ENCODE data around the gene PSMA6. TPM values are rescaled to one million over a fixed set of nuclear protein-coding genes. Genes with fewer than 3 reads are reported as not detected.

The PSMA6 gene
- total and polyA plus RNA-seq, 2 of the 13 experiments (the other 11 are each of a cell fraction or from before 2014, with no cell fraction given) = 525 to 1,109 TPM

- TF ChIP-seq ZGPAT (CRISPR knock-in tag; IDR thresholded peaks at IDR 0.05) (peak; percentile 99), ZBTB46 (CRISPR knock-in tag; IDR thresholded peaks at IDR 0.05; ENCODE audit: borderline replicate concordance) (peak; percentile 97), ZNF414 (CRISPR knock-in tag; IDR thresholded peaks at IDR 0.05) (peak; percentile 97; the same call in 1 of the 2 replicates), MXD1 (CRISPR knock-in tag; IDR thresholded peaks at IDR 0.05) (peak; percentile 95), ZNF205 (CRISPR knock-in tag; IDR thresholded peaks at IDR 0.05) (peak; percentile 97), ZNF644 (CRISPR knock-in tag; IDR thresholded peaks at IDR 0.05; ENCODE audit: low read depth) (peak; percentile 15; the same call in 1 of the 2 replicates), FOXP1 (IDR thresholded peaks at IDR 0.05) (no peak), FOXP1 (CRISPR knock-in tag; IDR thresholded peaks at IDR 0.05) (peak; percentile 44), FOXK2 (IDR thresholded peaks at IDR 0.05) (0 out of 2 replicates have a peak, but pooled peaks have one; percentile 19), PCBP2 (optimal IDR thresholded peaks at IDR 0.05; ENCODE audit: low read depth, low read length, poor library complexity, severe bottlenecking) (no peak), RFX5 (IDR thresholded peaks at IDR 0.05; ENCODE audit: low read depth, low read length) (no peak; the same call in 1 of the 2 replicates), PRDM10 (CRISPR knock-in tag; IDR thresholded peaks at IDR 0.05; ENCODE audit: low read depth) (peak; percentile 92), ZNF10 (CRISPR knock-in tag; IDR thresholded peaks at IDR 0.05; ENCODE audit: borderline replicate concordance, low read depth) (no peak; the same call in 1 of the 2 replicates), SIN3A (IDR thresholded peaks at IDR 0.05; ENCODE audit: borderline replicate concordance, low read depth, low read length) (peak; percentile 96), SMC3 (IDR thresholded peaks at IDR 0.05; ENCODE audit: low read length) (no peak; the same call in 1 of the 2 replicates), TFE3 (CRISPR knock-in tag; IDR thresholded peaks at IDR 0.05) (peak; percentile 92), ZNF770 (CRISPR knock-in tag; IDR thresholded peaks at IDR 0.05) (peak; percentile 23; the same call in 1 of the 2 replicates)
Measured at GRCh38 chr14:35292051-35292769, at the start of gene PSMA6 (continued).
